Measurements from ENCODE around the gene SEC14L1. TPM values are rescaled to one million over a fixed set of nuclear protein-coding genes. Genes with fewer than 3 reads are reported as not detected.

The SEC14L1 gene
- total RNA-seq, 1 experiment from 2014 or later: 25.8 TPM

- CTCF ChIA-PET: interaction anchor here (0.9 kb wide), 1 partner anchor 9 kb away, joined by 3 read pairs; no protein-coding TSS in a partner anchor
- intact Hi-C loops (cut with micrococcal nuclease): no loop called here
- POLR2A ChIA-PET: interaction anchor here (3.1 to 3.2 kb wide), 2 partner anchors 116 to 168 kb away, joined by 13 to 18 read pairs; partner anchors contain the start of gene SEC14L1
- BruUV-seq (replicated peaks): no TSS peak
- Mint-ChIP-seq H3K27me3 (ENCODE audit: insufficient read depth, unreplicated experiment) (no peaks in the 10 kb centered on the region), H3K27ac (ENCODE audit: low read depth, unreplicated experiment) (no peak overlapping the region), H3K36me3 (ENCODE audit: insufficient read depth, unreplicated experiment) (no peaks in the 10 kb centered on the region), H3K9me3 (ENCODE audit: unreplicated experiment) (no peaks in the 10 kb centered on the region), H3K4me3 (ENCODE audit: unreplicated experiment) (no peak overlapping the region), H3K4me1 (ENCODE audit: insufficient read depth, unreplicated experiment) (peaks cover 13% of the 10 kb centered on the region)
- TF ChIP-seq, protein P1, sequence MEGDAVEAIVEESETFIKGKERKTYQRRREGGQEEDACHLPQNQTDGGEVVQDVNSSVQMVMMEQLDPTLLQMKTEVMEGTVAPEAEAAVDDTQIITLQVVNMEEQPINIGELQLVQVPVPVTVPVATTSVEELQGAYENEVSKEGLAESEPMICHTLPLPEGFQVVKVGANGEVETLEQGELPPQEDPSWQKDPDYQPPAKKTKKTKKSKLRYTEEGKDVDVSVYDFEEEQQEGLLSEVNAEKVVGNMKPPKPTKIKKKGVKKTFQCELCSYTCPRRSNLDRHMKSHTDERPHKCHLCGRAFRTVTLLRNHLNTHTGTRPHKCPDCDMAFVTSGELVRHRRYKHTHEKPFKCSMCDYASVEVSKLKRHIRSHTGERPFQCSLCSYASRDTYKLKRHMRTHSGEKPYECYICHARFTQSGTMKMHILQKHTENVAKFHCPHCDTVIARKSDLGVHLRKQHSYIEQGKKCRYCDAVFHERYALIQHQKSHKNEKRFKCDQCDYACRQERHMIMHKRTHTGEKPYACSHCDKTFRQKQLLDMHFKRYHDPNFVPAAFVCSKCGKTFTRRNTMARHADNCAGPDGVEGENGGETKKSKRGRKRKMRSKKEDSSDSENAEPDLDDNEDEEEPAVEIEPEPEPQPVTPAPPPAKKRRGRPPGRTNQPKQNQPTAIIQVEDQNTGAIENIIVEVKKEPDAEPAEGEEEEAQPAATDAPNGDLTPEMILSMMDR (IDR thresholded peaks at IDR 0.05; ENCODE audit: unreplicated experiment): no peak
- DNase-seq (ENCODE audit: unreplicated experiment): no peak
These were observed 116.4 kb downstream of the SEC14L1 start for GRCh38 chr17:77257169-77257568.

GRCh38 chr17:77257596-77258458 is 117.1 kb downstream of the SEC14L1 start:
- POLR2A ChIA-PET: no interaction called here
- CTCF ChIA-PET: interaction anchor here (0.6 to 0.9 kb wide), 2 partner anchors 10 to 24 kb away, joined by 3 to 4 read pairs; no protein-coding TSS in a partner anchor
- H3K27ac Mint-ChIP-seq (ENCODE audit: low read depth, unreplicated experiment): no peak overlapping the region
- TF ChIP-seq, protein P1 (IDR thresholded peaks at IDR 0.05; ENCODE audit: unreplicated experiment): no peak
- H3K4me3 Mint-ChIP-seq (ENCODE audit: unreplicated experiment): no peak overlapping the region
- no TSS peak for BruUV-seq (replicated peaks)
- H3K36me3 Mint-ChIP-seq (ENCODE audit: insufficient read depth, unreplicated experiment): no peaks in the 10 kb centered on the region
- H3K4me1 Mint-ChIP-seq (ENCODE audit: insufficient read depth, unreplicated experiment): peaks cover 13% of the 10 kb centered on the region
- H3K9me3 Mint-ChIP-seq (ENCODE audit: unreplicated experiment): no peaks in the 10 kb centered on the region
- intact Hi-C loops (cut with micrococcal nuclease): no loop called here
- no peaks in the 10 kb centered on the region for H3K27me3 Mint-ChIP-seq (ENCODE audit: insufficient read depth, unreplicated experiment)
- no peak for DNase-seq (ENCODE audit: unreplicated experiment)

- Mint-ChIP-seq H3K27me3 (ENCODE audit: insufficient read depth, unreplicated experiment) (no peaks in the 10 kb centered on the region), H3K4me1 (ENCODE audit: insufficient read depth, unreplicated experiment) (peaks cover 13% of the 10 kb centered on the region), H3K4me3 (ENCODE audit: unreplicated experiment) (no peak overlapping the region), H3K27ac (ENCODE audit: low read depth, unreplicated experiment) (no peak overlapping the region), H3K9me3 (ENCODE audit: unreplicated experiment) (no peaks in the 10 kb centered on the region), H3K36me3 (ENCODE audit: insufficient read depth, unreplicated experiment) (no peaks in the 10 kb centered on the region)
- intact Hi-C loops (cut with micrococcal nuclease): no loop called here
- BruUV-seq (replicated peaks): no TSS peak
- TF ChIP-seq, protein P1 (IDR thresholded peaks at IDR 0.05; ENCODE audit: unreplicated experiment): no peak
- ChIA-PET POLR2A (interaction anchor here (0.9 kb wide), 1 partner anchor 169 kb away, joined by 3 read pairs; no protein-coding TSS in a partner anchor), CTCF (interaction anchor here (0.5 to 0.6 kb wide), 2 partner anchors 24 to 525 kb away, joined by 3 to 4 read pairs; no protein-coding TSS in a partner anchor)
- no peak for DNase-seq (ENCODE audit: unreplicated experiment)
These were observed 117.9 kb downstream of the SEC14L1 start for GRCh38 chr17:77258638-77259037.

DNA sequence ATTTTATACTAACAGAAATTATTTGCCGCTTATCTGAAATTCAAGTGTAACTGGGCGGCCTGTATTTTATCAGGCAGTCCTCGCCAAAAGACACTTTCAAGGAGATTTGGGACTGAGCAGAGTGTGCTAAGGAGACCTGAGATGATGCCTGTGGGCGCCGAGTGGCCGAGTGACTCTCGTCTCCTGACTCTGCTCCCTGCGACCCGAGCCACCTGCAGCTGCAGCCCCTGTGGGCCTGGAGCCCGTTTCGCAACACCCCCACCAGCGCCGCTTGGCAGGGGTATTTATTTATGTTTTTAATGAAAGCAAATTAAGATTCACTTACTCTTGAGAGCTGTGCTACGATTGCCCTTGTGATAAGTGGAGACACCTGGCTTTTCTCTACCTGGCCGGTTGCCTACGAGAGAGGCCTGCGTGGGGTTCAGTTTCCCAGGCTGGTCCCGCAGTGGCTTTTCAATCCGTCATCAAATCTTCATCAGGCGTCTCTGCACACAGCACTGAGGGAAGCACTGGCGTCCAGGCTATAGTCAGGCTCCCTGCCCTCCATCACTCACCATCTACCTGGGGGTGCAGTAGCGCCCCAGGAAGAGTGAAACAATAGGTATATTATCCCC is 124.0 kb downstream of the SEC14L1 start:
- Mint-ChIP-seq H3K4me3 (ENCODE audit: unreplicated experiment) (no peak overlapping the region), H3K36me3 (ENCODE audit: insufficient read depth, unreplicated experiment) (no peaks in the 10 kb centered on the region), H3K27me3 (ENCODE audit: insufficient read depth, unreplicated experiment) (no peaks in the 10 kb centered on the region), H3K9me3 (ENCODE audit: unreplicated experiment) (no peaks in the 10 kb centered on the region), H3K4me1 (ENCODE audit: insufficient read depth, unreplicated experiment) (peaks cover 5% of the 10 kb centered on the region), H3K27ac (ENCODE audit: low read depth, unreplicated experiment) (peak overlapping the region; percentile 76)
- no peak for DNase-seq (ENCODE audit: unreplicated experiment)
- BruUV-seq (replicated peaks): no TSS peak
- ChIA-PET POLR2A (interaction anchor here (0.7 to 1.5 kb wide), 3 partner anchors 9 to 489 kb away, joined by 3 to 5 read pairs (median 5); no protein-coding TSS in a partner anchor), CTCF (no interaction called here)
- intact Hi-C loops (cut with micrococcal nuclease): no loop called here
- TF ChIP-seq, protein P1 (IDR thresholded peaks at IDR 0.05; ENCODE audit: unreplicated experiment): no peak

Data from MCF 10A (cell line).